GM12891 (cell line): ENCODE measurements around the gene AMN1.

ENCODE experiments used
- PAX5 ChIP-seq: IDR thresholded peaks from 2 replicates; pipeline ENCODE4 v1.6.1; 2011; ENCODE audit warnings: low read length, moderate library complexity, mild to moderate bottlenecking; ENCODE audit not compliant: insufficient read depth, severe bottlenecking
- POLR2A ChIP-seq: IDR thresholded peaks from 2 replicates; pipeline ENCODE4 v1.6.1; 2011; ENCODE audit warnings: low read depth, low read length, control low read depth
- POLR2AphosphoS5 ChIP-seq: IDR thresholded peaks from 2 replicates; pipeline ENCODE4 v1.6.1; 2011; ENCODE audit warnings: low read depth, low read length, control low read depth
- POU2F2 ChIP-seq: IDR thresholded peaks from 2 replicates; pipeline ENCODE4 v1.6.1; 2011; ENCODE audit warnings: low read depth, mild to moderate bottlenecking, control low read depth, low read length, moderate library complexity
- SPI1 ChIP-seq: IDR thresholded peaks from 2 replicates; pipeline ENCODE4 v1.6.1; 2011; ENCODE audit warnings: low read depth, low read length, control low read depth
- TAF1 ChIP-seq: IDR thresholded peaks from 2 replicates; pipeline ENCODE4 v1.6.1; 2011; ENCODE audit warnings: low read depth, low read length, control low read depth

GRCh38 chr12:31626270-31626995 is 102.4 kb downstream of the AMN1 start:
- no peak for TF ChIP-seq PAX5
- TF ChIP-seq POLR2A = no peak
- no peak for TF ChIP-seq POLR2AphosphoS5
- no peak for TF ChIP-seq TAF1
- TF ChIP-seq POU2F2 = no peak
- no peak for TF ChIP-seq SPI1
